Measurements from ENCODE around the gene NAXD. TPM values are rescaled to one million over a fixed set of nuclear protein-coding genes. Genes with fewer than 3 reads are reported as not detected.

NAXD gene
- total RNA-seq, 4 donors from 2014 or later, result 12.9 to 37.8 (median 33.3) TPM

- peaks cover 0 to 31% (median 15%) of the 10 kb centered on the region in 4 donors for H3K36me3 ChIP-seq
- TF ChIP-seq POLR2A (IDR thresholded peaks at IDR 0.05) (no peak), POLR2AphosphoS5 (IDR thresholded peaks at IDR 0.05) (no peak), CTCF (IDR thresholded peaks at IDR 0.05) (no peak), EP300 (IDR thresholded peaks at IDR 0.05; ENCODE audit: low read depth) (no peak)
- no peaks in the 10 kb centered on the region for H3K27me3 ChIP-seq
- in situ Hi-C loops (cut with MboI; ENCODE audit: low pct_ligation_motif_present in 1 of 4, low pct_unique_long_range_greater_than_20kb in 1 of 4, low sequenced_read_pairs in 3 of 4) (no loop called here), intact Hi-C loops (cut with DNase I; ENCODE audit: low total_unique reads) (no loop called here)
- no peak overlapping the region for H3K4me3 ChIP-seq
- no peaks in the 10 kb centered on the region for H3K9me3 ChIP-seq
- H3K27ac ChIP-seq, result no peak overlapping the region
- H3K4me1 ChIP-seq, result peaks cover 0 to 8% (median 0%) of the 10 kb centered on the region in 4 donors
- no peak for DNase-seq
- WGBS, 2 donors (ENCODE audit: low coverage in 1 of 2), result 91 to 100% methylated on average over 1 to 17 of the region's 19 CpGs
Observed at GRCh38 chr13:110635405-110636002, 20.2 kb downstream of the NAXD start.

- in situ Hi-C loops (cut with MboI; ENCODE audit: low pct_ligation_motif_present in 1 of 4, low pct_unique_long_range_greater_than_20kb in 1 of 4, low sequenced_read_pairs in 3 of 4), result no loop called here
- Histone ChIP-seq H3K4me1 (peaks cover 0 to 2% (median 0%) of the 10 kb centered on the region in 4 donors), H3K27ac (no peak overlapping the region), H3K9me3 (no peaks in the 10 kb centered on the region), H3K36me3 (peaks cover 0 to 31% (median 15%) of the 10 kb centered on the region in 4 donors), H3K4me3 (no peak overlapping the region), H3K27me3 (no peaks in the 10 kb centered on the region)
- TF ChIP-seq POLR2AphosphoS5 (IDR thresholded peaks at IDR 0.05), result no peak
- TF ChIP-seq CTCF (IDR thresholded peaks at IDR 0.05), result no peak
- TF ChIP-seq EP300 (IDR thresholded peaks at IDR 0.05; ENCODE audit: low read depth), result no peak
- TF ChIP-seq POLR2A (IDR thresholded peaks at IDR 0.05), result no peak
- intact Hi-C loops (cut with DNase I; ENCODE audit: low total_unique reads), result no loop called here
- 88% methylated on average over 16 of the region's 16 CpGs; no CpG with 5 or more reads in 1 of the 2 donors for WGBS, 2 donors (ENCODE audit: low coverage in 1 of 2)
- DNase-seq, result no peak
Observed at GRCh38 chr13:110636053-110636475, 20.7 kb downstream of the NAXD start.

GRCh38 chr13:110636701-110637201 is 21.4 kb downstream of the NAXD start:
- Histone ChIP-seq H3K36me3 (peaks cover 0 to 31% (median 13%) of the 10 kb centered on the region in 4 donors), H3K9me3 (no peaks in the 10 kb centered on the region), H3K4me3 (no peak overlapping the region), H3K27me3 (no peaks in the 10 kb centered on the region), H3K27ac (no peak overlapping the region), H3K4me1 (no peaks in the 10 kb centered on the region)
- intact Hi-C loops (cut with DNase I; ENCODE audit: low total_unique reads), result no loop called here
- WGBS, 2 donors (ENCODE audit: low coverage in 1 of 2), result 88% methylated on average over 14 of the region's 14 CpGs; no CpG with 5 or more reads in 1 of the 2 donors
- no peak for DNase-seq
- TF ChIP-seq POLR2A (IDR thresholded peaks at IDR 0.05) (no peak), CTCF (IDR thresholded peaks at IDR 0.05) (no peak), EP300 (IDR thresholded peaks at IDR 0.05; ENCODE audit: low read depth) (no peak), POLR2AphosphoS5 (IDR thresholded peaks at IDR 0.05) (no peak)
- in situ Hi-C loops (cut with MboI; ENCODE audit: low pct_ligation_motif_present in 1 of 4, low pct_unique_long_range_greater_than_20kb in 1 of 4, low sequenced_read_pairs in 3 of 4), result no loop called here

- intact Hi-C loops (cut with DNase I; ENCODE audit: low total_unique reads) (no loop called here), in situ Hi-C loops (cut with MboI; ENCODE audit: low pct_ligation_motif_present in 1 of 4, low pct_unique_long_range_greater_than_20kb in 1 of 4, low sequenced_read_pairs in 3 of 4) (no loop called here)
- Histone ChIP-seq H3K36me3 (peaks cover 0 to 31% (median 13%) of the 10 kb centered on the region in 4 donors), H3K27ac (no peak overlapping the region), H3K4me3 (no peak overlapping the region), H3K4me1 (no peaks in the 10 kb centered on the region), H3K9me3 (no peaks in the 10 kb centered on the region), H3K27me3 (no peaks in the 10 kb centered on the region)
- 89 to 93% methylated on average over 4 to 6 of the region's 6 CpGs for WGBS, 2 donors (ENCODE audit: low coverage in 1 of 2)
- DNase-seq, result no peak
- TF ChIP-seq POLR2A (IDR thresholded peaks at IDR 0.05), result no peak
- no peak for TF ChIP-seq POLR2AphosphoS5 (IDR thresholded peaks at IDR 0.05)
- no peak for TF ChIP-seq EP300 (IDR thresholded peaks at IDR 0.05; ENCODE audit: low read depth)
- TF ChIP-seq CTCF (IDR thresholded peaks at IDR 0.05), result no peak
Observed at GRCh38 chr13:110637275-110637674, 21.9 kb downstream of the NAXD start.

Data from transverse colon (tissue), 4 donors.